Measurements from ENCODE around the gene ALPL.

GRCh38 chr1:21576031-21576797 lies 67.0 kb downstream of the ALPL start:
- TF ChIP-seq CTCF (IDR thresholded peaks at IDR 0.05) (no peak), POLR2A (IDR thresholded peaks at IDR 0.05) (no peak)
